Raji (cell line): ENCODE results near the gene ESRP2.

ENCODE experiments used
- POLR2A ChIP-seq: IDR thresholded peaks from 2 replicates; pipeline ENCODE4 v1.6.1; 2011; ENCODE audit warnings: low read depth, low read length, control low read depth; ENCODE audit not compliant: insufficient read depth

The ESRP2 gene

DNA sequence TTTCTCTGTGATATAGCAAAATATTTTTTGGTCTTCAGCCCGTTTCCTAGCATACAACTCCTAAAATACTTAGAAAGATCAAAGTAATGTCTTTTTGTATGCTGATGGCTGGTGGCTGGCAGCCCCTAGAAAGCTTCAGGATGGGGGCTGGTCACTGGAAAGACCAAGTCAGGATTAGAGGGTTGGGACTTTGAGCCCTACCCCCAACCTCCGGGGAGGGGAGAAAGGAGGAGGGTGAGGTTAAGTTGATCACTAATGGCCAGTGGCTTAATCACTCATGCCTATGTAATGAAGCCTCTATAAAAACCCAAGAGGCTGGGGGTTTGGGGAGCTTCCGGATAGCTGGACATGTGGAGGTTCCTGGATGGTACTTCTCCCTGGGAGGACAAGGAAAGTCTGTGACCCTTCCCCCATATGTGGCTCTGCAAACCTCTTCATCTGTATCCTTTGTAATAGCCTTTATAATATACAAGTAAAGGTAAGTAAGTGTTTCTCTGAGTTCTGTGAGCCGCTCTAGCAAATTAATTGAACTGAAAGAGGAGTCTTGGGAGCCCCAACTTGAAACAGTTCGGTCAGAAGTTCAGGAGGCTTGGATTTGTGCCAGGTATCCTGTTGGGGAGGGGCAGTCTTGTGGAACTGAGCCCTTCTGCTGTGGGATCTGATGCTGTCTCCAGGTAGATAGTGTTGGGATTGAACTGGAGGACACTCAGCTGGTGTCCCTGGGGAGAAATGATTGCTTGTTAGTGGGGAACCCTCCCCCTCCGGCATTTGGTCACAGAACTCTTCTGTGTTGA, 31.9 kb upstream of the ESRP2 start:
- no peak for TF ChIP-seq POLR2A

DNA sequence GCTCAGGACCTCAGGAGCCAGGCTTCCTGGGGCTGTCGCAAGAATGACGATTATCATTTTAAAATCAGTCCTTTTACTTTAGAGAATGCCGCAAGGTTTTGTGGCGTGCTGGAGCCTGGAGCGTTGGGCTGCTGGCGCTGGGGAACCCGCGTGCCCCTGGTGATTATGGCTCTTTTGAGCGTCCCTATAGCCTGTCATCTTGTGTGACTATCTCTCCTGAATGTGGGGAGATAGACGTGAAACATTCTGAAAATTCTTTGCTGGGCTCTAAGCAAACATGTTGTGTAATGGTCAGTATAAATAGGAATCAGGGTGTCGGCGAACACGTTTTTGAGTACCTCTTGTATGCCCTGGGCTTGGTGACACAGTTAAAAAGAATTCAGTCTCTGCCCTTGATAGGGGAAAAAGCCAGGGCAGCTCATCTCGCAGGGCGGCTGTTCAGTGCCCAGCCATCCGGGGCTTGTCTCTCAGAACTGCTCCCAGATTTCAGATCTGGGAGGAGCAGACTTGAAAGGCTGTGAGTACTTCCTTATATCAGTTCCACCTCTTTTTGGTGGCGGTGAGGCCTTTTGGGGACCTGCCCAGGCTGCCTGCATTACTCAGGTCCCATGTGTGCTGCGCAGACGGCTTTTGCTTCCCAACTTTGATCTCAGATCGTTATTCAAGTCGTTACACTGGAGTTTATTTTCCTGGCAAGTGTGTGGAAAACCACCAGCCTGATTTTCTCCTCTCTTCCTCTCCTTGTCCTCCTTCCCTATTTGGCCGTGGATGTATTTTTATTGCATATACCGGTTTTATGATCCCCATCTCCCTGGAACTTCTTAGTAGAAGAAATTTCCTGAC, 29.4 kb upstream of the ESRP2 start:
- TF ChIP-seq POLR2A = no peak

GRCh38 chr16:68264128-68265077, 28.5 kb upstream of the ESRP2 start, which contains the start of gene SLC7A6:
Gene SLC7A6 (plus strand): TSS chr16:68264526. CDS start chr16:68274727, 10,201 bp downstream.
- TF ChIP-seq POLR2A = peak; percentile 75

DNA sequence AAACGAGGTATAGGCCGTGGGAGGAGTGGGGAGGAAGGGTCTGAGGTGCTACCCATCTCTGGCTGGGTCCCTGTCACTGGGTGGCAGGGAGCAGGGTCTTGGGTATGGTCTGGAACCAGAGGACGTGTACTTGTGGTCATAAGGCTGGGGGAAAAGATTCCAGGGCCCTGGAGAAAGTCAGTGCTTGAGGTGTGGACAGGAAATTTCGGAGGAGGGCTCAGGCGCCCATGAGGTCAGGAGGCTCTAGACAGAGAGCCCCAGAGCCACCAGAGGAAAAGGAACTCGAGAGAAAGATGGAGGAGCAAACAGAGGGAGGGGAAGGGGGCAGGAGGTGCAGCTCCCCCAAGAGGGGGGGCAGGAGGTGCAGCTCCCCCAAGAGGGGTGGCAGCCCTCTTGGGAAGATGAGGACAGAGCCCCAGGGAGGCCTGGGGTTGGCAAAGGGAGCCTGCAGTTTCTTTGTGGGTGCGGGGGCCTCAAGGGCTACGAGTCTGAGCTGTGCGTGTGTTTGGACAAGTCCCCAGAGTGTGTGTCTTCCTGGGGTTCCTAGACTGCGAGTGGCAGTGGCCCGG, 27.7 kb upstream of the ESRP2 start:
- no peak for TF ChIP-seq POLR2A

DNA sequence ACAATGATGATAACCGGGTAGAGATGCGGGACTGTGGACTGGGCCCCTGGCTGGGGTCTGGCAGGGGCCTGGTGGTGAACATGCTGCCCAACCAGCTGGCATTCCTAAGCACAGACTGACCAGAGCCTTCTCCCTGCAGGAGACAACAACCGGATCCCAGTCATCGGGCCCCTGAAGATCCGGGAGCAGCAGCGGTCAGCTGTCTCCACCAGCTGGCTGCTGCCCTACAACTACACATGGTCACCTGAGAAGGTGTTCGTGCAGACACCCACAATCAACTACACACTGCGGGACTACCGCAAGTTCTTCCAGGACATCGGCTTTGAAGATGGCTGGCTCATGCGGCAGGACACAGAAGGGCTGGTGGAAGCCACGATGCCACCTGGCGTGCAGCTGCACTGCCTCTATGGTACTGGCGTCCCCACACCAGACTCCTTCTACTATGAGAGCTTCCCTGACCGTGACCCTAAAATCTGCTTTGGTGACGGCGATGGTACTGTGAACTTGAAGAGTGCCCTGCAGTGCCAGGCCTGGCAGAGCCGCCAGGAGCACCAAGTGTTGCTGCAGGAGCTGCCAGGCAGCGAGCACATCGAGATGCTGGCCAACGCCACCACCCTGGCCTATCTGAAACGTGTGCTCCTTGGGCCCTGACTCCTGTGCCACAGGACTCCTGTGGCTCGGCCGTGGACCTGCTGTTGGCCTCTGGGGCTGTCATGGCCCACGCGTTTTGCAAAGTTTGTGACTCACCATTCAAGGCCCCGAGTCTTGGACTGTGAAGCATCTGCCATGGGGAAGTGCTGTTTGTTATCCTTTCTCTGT, 23.3 kb upstream of the ESRP2 start:
- TF ChIP-seq POLR2A = no peak

DNA sequence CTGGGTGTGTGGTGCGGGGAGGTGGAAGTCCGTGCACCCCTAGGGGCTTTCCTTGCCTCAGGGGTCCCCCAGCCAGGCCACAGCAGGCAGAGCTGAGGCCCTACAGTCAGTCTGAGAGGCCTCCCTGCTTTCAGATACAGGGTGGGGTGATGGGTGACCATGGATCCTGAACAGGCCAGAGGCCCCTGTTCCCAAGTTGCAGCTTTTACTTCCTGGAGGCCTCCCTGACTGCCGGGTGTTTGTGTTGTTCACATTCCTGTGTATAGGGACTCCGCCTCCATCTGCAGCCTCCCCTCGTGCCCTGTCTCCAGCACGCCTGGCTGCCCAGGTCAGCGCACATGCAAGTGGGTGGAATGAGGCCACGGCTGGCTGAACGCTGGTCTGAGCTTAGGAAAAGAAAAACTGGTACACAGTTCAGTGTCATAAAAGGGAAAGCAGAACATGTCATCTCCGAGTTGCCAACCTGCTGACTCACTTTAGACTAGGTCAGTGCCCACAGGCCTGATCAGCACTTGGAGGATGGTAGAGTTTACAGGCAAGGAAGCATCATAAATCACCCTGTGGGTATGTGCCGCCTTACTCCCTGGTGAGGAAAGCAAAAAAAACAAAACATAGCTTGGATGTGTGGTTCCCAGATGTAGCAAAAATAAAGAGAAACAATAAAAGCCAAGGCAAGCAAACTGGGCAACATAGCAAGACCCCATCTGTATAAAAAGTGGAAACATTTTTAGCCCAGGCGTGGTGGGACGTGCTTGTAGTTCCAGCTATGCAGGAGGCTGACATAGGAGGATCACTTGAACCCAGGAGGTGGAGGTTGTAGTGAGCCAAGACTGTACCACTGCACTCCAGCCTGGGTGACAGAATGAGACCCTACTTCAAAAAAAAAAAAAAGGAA, 22.2 kb upstream of the ESRP2 start:
- no peak for TF ChIP-seq POLR2A

GRCh38 chr16:68257251-68257905, 21.5 kb upstream of the ESRP2 start:
- no peak for TF ChIP-seq POLR2A

GRCh38 chr16:68255712-68256111, 19.8 kb upstream of the ESRP2 start:
- no peak for TF ChIP-seq POLR2A

GRCh38 chr16:68253721-68254120, 17.8 kb upstream of the ESRP2 start:
- no peak for TF ChIP-seq POLR2A

GRCh38 chr16:68252383-68252782, 16.5 kb upstream of the ESRP2 start:
- TF ChIP-seq POLR2A = no peak

DNA sequence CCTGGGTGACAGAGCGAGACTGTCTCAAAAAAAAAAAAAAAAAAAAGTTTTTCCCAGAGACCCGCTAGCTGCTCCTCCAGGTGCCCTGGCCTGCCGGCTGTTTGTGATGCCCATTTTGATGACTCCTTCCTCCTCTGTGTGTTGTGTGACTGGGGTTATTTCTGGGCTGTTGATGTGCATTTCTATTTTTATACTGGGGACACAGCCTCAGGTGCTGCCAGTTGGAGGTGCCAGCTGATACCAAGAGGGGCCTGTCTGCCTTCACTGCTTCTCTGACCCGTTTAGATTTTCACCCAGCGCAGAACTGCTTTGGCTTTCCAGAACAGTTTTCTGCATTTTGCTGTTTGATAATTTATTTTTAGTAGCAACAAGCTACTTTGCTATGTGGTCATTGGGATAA, 15.9 kb upstream of the ESRP2 start:
- TF ChIP-seq POLR2A = no peak

DNA sequence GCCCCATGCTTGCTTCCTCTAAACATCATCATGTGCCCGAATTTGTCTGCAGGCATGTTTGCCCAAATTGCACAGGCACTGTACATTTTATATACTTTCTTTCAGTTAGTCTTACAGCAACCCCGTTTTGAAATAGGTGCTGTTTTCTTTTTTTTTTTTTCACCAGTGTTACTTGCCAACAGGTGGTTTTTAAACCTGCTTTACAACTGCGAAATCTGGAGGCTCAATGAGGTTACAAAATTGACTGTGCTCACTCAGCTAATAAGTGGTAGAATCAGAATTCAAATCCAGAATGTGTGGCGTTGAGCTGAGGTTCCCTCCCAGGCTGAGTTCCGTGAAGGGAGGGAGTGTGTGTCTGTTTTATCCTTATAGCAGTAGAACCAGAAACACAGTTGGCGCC, 15.0 kb upstream of the ESRP2 start:
- TF ChIP-seq POLR2A = no peak
